B cell (primary cell): ENCODE results near the gene BIRC7.

Experiments
- EZH2 ChIP-seq: IDR thresholded peaks from 2 replicates; pipeline ENCODE4 v1.6.1; 2012; ENCODE audit warnings: borderline replicate concordance, low read depth, mild to moderate bottlenecking, moderate library complexity, low read length; ENCODE audit not compliant: insufficient read depth, poor library complexity, severe bottlenecking
- TF ChIP-seq, protein P1 (sequence below): fragments of 200-600 bp; IDR thresholded peaks from one replicate; pipeline ENCODE4 v1.8.0; 2022; ENCODE audit warnings: antibody characterized with exemption, mild to moderate bottlenecking

DNA sequence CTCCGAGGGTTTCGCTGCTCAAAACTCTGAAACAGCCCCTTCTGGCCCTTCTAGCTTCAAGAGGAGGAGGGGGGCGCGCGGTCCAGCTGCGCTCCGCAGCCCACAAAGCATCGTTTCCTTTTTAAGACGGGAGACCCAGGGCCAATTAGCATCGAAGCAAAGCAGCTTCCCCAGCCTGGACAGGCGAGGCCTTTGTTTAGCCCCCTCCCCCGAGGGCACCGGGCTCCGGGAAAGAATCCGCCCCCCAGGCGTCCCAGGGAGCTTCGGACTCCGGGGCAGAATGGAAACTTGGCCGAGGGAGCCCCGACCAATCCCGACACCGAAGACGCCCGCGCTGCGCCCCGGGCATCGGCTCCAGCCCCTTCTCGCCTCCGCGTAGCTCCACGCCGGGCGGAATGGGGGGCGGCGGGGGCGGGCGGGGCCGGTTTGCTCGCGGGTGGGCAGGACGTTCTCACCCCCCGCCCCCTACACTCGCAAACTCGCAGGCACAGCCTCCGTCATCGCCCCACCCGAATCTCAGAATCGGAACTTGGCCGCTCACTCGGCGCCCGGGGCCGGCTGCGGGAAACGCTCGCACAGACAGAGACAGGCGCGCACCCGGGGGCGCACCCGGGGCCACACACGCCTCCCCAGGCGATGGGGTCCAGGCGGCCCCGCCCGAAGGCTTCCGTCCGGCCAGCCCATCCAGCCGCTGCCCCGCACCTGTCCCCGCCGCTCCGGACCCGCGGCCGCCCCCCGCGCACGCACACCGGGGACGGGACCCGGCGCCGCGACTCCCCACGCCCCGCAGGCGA, 17.9 kb downstream of the BIRC7 start:
- TF ChIP-seq, protein P1, sequence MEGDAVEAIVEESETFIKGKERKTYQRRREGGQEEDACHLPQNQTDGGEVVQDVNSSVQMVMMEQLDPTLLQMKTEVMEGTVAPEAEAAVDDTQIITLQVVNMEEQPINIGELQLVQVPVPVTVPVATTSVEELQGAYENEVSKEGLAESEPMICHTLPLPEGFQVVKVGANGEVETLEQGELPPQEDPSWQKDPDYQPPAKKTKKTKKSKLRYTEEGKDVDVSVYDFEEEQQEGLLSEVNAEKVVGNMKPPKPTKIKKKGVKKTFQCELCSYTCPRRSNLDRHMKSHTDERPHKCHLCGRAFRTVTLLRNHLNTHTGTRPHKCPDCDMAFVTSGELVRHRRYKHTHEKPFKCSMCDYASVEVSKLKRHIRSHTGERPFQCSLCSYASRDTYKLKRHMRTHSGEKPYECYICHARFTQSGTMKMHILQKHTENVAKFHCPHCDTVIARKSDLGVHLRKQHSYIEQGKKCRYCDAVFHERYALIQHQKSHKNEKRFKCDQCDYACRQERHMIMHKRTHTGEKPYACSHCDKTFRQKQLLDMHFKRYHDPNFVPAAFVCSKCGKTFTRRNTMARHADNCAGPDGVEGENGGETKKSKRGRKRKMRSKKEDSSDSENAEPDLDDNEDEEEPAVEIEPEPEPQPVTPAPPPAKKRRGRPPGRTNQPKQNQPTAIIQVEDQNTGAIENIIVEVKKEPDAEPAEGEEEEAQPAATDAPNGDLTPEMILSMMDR = no peak
- TF ChIP-seq EZH2 = no peak
